ENCODE results near the gene SLC12A9. TPM values are rescaled to one million over a fixed set of nuclear protein-coding genes. Genes with fewer than 3 reads are reported as not detected.

The SLC12A9 gene
- total and polyA plus RNA-seq, 2 of the 8 experiments (the other 6 are each of a cell fraction or from before 2014, with no cell fraction given): 31.4 to 40.1 TPM

DNA sequence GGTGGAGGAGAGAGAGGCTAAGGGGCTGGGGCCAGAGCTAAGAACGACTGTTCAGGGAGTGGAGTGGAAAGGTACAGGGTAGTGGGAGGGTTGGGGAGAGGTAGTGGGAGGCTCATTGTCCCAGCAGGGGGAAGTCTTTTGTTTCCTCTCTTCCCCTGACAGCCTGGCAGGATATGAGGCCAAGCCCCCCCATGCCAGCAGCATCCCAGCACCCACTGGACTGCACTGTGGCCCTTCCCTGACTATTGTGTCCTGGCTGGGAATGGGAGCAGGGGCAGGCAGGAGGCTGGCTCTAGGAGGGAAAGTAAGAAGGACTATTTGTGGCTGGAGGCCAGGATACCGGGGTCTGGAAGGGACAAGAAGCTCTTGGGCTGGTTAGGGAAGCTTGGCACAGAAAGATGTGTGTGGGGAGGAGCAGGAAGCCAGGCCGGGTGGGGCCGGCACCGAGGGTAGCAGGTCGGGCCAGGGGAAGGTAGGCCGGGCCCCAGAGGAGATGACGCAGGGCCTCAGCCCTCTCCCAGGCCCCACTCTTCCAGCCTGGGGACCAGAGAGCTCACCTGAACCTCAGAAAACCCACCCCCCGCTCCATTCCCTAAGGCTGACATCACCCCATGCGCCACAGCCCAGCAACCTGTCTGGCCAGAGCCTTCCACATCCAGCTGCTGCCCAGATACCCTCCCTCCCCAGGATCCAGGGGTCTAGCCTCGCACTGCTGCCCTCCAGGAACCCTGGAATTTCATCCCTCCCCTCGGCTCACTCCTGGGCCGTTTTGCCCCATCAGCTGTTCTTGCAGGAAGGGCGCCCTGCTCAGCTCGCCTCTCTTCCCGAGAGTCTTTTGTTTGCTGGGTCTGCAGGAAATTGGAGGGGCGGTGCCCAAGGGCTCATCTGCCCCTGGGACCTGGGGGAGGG lies 16.4 kb upstream of the SLC12A9 start:
- peak overlapping the region; percentile 9 to 67 (median 56); a peak in 7 of 8 replicates for H3K4me3 ChIP-seq (ENCODE audit: extremely low read depth in 1 of 4, insufficient read depth in 2 of 4, low read depth in 3 of 4, low read length in 4 of 4)
- TF ChIP-seq SRF (IDR thresholded peaks at IDR 0.05; ENCODE audit: low read depth, low read length) (no peak), SIX5 (IDR thresholded peaks at IDR 0.05; ENCODE audit: low read depth, low read length) (no peak), TAF7 (optimal IDR thresholded peaks at IDR 0.05; ENCODE audit: borderline replicate concordance, low read depth, low read length) (peak; percentile 67), RNF2 (IDR thresholded peaks at IDR 0.05; ENCODE audit: borderline replicate concordance, low read depth, low read length, missing control alignments, poor library complexity, severe bottlenecking) (no peak), EP300 (IDR thresholded peaks at IDR 0.05; ENCODE audit: borderline replicate concordance in 1 of 2, low read depth in 2 of 2, low read length in 2 of 2) (peak in 1 of 2 experiments; percentile 68; a peak in 1 of 3 replicates), KDM4A (IDR thresholded peaks at IDR 0.05; ENCODE audit: low read depth, low read length, severe bottlenecking) (no peak), CEBPB (IDR thresholded peaks at IDR 0.05; ENCODE audit: low read depth, low read length) (no peak), SIRT6 (IDR thresholded peaks at IDR 0.05; ENCODE audit: low read length) (no peak), NRF1 (IDR thresholded peaks at IDR 0.05; ENCODE audit: low read depth, low read length) (no peak), KDM5A (IDR thresholded peaks at IDR 0.05; ENCODE audit: low read length) (no peak)

More for the DNA sequence above, 16.4 kb upstream of the SLC12A9 start:
- peak overlapping the region; percentile 92 for H4K8ac ChIP-seq (ENCODE audit: extremely low read depth, insufficient read depth, low read length)
- H2AK5ac ChIP-seq (ENCODE audit: low read depth, low read length): peak overlapping the region; percentile 86; the same call in 1 of the 2 replicates
- H3K14ac ChIP-seq (ENCODE audit: insufficient read length): peak overlapping the region; percentile 6
- H3K36me3 ChIP-seq (ENCODE audit: control insufficient read depth in 2 of 4, insufficient read depth in 4 of 4, low read length in 3 of 4): no peaks in the 10 kb centered on the region
- peak overlapping the region; percentile 84 for H3K56ac ChIP-seq (replicated peaks; ENCODE audit: insufficient read length, low read depth, low read length)
- no peak overlapping the region for H3K23ac ChIP-seq (ENCODE audit: insufficient read length)
- POLR2A ChIA-PET (ENCODE audit: partially characterized antibody): interaction anchor here (0.7 to 3.3 kb wide), 27 partner anchors 8 to 407 kb away, joined by 3 to 53 read pairs (median 5); partner anchors contain the start of genes EPHB4, POP7, SLC12A9 and SRRT
- no peaks in the 10 kb centered on the region for H3K9me3 ChIP-seq (ENCODE audit: insufficient read depth in 2 of 2, low read depth in 1 of 2, low read length in 1 of 2)
- peak overlapping the region; percentile 97 for H2BK15ac ChIP-seq (ENCODE audit: low read length)
- H3K27ac ChIP-seq (ENCODE audit: low read depth, low read length): peak overlapping the region; percentile 92
- H4K5ac ChIP-seq (ENCODE audit: insufficient read length, low read depth, low read length): peak overlapping the region; percentile 96
- peak overlapping the region; percentile 92 for H2BK120ac ChIP-seq (replicated peaks; ENCODE audit: low read depth, low read length)
- H2BK20ac ChIP-seq (ENCODE audit: low read length): peak overlapping the region; percentile 98
- H2BK12ac ChIP-seq (ENCODE audit: low read depth, low read length): peak overlapping the region; percentile 72
- peak overlapping the region in 3 of 4 experiments; percentile 72 to 77 (median 75); a peak in 6 of 7 replicates for H3K9ac ChIP-seq (replicated peaks in 1 of 4; ENCODE audit: extremely low read depth in 1 of 4, low read depth in 3 of 4, low read length in 3 of 4)
- H3K4ac ChIP-seq (replicated peaks; ENCODE audit: insufficient read length, low read depth, low read length): peak overlapping the region; percentile 97
- CTCF ChIA-PET (ENCODE audit: partially characterized antibody): interaction anchor here (0.6 to 7.0 kb wide), 15 partner anchors 8 to 224 kb away, joined by 3 to 55 read pairs (median 5); partner anchors contain the start of genes EPHB4, MOSPD3, POP7 and SLC12A9
- FAIRE-seq (peak; percentile 36), DNase-seq (ENCODE audit: low read depth in 1 of 2, low spot score in 2 of 2) (peak; percentile 84 to 96)
- H2AFZ ChIP-seq (ENCODE audit: low read length): no peak overlapping the region
- H4K91ac ChIP-seq (replicated peaks; ENCODE audit: insufficient read length, low read length): peak overlapping the region; percentile 99
- 5% methylated on average over 17 of the region's 17 CpGs; no CpG with 5 or more reads in 1 of the 2 experiments for WGBS, 2 experiments (ENCODE audit: extremely low coverage in 1 of 2, insufficient coverage in 1 of 2, insufficient read length in 1 of 2, insufficient replicate concordance in 2 of 2, low coverage in 1 of 2, low lambda C conversion rate in 2 of 2, missing lambda C conversion rate in 1 of 2)
- H3K18ac ChIP-seq (ENCODE audit: extremely low read depth, low read length): peak overlapping the region; percentile 95
- H3K79me1 ChIP-seq (ENCODE audit: low read depth, low read length): peaks cover 6% of the 10 kb centered on the region; the same call in 1 of the 2 replicates
- peak overlapping the region; percentile 95 for H2BK5ac ChIP-seq (ENCODE audit: low read depth, low read length)
- peak overlapping the region; percentile 92 to 93 for H3K4me2 ChIP-seq (ENCODE audit: insufficient read depth in 1 of 2, low read depth in 2 of 2, low read length in 2 of 2)
- no peaks in the 10 kb centered on the region for H4K20me1 ChIP-seq (replicated peaks in 1 of 2; ENCODE audit: control insufficient read depth in 1 of 2, insufficient read depth in 2 of 2, low read length in 2 of 2)
- H3K79me2 ChIP-seq (ENCODE audit: control insufficient read depth in 1 of 2, insufficient read depth in 2 of 2, low read length in 2 of 2): no peaks in the 10 kb centered on the region
- peaks cover 3 to 10% (median 8%) of the 10 kb centered on the region in 4 experiments for H3K4me1 ChIP-seq (replicated peaks in 1 of 4; ENCODE audit: control insufficient read depth in 3 of 4, insufficient read depth in 4 of 4, low read length in 3 of 4)
- peaks cover 3% of the 10 kb centered on the region; the same call in 1 of the 2 replicates for H3K23me2 ChIP-seq (ENCODE audit: low read depth, low read length)
- no peaks in the 10 kb centered on the region for H3K27me3 ChIP-seq (replicated peaks in 1 of 4; ENCODE audit: control insufficient read depth in 3 of 4, extremely low read depth in 1 of 4, insufficient read depth in 3 of 4, low read length in 3 of 4)
